GM19025 (cell line): ENCODE data around the gene NLRP5.
"Not testable (repeated sequence)": the region's sequence is repeated elsewhere in the genome, so short reads cannot be mapped to it uniquely, and the experiment has no call there.

Source experiments
- ATAC-seq: cut with Tn5 transposase; IDR thresholded peaks from one replicate; pipeline ENCODE4 v1.9.1; 2021; ENCODE audit warnings: mild to moderate bottlenecking, low read depth, moderate library complexity; ENCODE audit not compliant: unreplicated experiment

The NLRP5 gene

DNA sequence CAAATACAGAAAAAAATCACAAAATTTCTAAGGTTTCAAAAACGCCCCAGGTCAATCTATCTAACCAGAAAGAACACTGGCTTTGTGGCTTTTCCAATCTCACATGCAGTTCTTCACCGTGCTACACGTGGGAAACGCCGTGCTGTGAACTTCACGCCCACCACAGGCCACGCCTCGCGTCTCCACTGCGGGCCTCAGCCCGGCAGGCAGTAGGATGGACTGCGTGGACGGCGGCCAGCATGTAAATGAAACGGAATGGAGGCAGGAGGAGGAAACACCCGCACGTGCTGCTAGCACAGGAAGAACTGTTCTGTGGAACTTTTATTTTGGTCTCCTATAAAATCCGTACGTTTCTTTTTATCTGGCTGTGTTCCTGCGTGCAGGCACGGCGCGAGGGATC, 110.7 kb downstream of the NLRP5 start:
- no peak for ATAC-seq

DNA sequence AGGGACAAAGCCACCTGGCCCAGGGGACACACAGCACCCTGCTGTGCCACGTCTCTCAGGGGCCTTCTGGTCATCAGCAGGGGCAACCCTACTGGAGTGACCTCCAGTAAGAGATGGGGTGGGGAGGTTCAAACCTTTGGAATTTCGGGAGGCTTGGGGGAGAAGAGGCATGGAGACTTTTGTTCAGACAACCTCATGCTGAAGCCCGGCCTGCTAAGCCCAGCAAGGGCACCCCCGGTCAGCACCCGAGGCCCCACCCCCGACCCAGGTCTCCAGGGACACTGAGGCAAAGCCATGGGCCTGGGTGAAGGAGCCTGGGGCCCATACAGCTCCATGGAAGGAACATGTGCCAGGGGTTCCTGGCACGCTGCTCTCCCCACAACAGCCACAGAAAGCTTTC, 111.2 kb downstream of the NLRP5 start:
- no peak for ATAC-seq

DNA sequence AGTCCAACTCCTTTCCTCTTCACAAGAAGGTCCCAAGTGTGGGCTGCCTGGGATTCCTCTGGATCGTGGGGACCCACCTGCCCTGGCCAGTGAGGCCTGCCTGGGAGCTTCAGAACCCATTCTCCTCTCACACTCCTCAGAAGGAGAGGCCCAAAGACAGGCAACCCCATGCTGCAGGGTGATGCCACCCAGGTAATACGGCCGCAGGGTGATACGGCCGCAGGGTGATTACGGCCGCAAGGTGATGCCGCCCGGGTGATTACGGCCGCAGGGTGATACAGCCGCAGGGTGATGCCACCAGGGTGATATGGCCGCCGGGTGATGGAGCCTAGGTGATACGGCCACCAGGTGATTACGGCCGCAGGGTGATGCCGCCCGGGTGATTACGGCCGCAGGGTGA, 111.7 kb downstream of the NLRP5 start:
- not testable (repeated sequence) for ATAC-seq

DNA sequence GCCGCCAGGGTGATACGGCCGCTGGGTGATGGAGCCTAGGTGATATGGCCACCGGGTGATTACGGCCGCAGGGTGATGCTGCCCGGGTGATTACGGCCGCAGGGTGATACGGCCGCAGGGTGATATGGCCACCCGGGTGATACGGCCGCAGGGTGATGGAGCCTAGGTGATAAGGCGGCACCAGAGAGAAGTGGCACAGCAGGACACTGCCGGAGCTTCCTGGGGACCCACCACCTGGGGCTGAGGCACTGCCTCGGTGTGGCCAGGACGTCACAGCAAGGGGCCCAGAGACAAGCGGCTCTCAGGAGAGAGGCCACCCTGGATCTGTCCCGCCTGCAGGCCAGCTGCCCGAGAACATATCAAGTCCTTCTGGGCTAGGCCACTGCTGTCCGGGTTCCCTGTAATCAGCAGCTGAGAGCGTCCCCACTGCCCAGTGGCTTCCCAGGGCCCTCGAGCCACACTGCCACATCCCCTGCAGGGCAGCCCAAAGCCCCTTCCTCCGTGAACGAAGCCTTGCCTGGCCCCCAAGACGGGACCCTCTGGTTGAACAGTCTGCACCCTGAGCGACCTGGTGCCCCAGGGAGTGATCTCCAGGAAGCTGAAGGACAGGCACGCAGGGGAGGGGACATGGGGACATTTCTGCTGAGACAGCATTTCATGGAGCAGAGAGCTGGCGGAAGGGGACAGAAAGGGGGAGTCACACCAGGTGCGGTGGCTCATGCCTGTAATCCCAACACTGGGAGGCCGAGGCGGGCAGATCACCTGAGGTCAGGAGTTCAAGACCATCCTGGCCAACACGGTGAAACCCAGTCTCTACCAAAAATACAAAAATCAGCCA, 112.4 kb downstream of the NLRP5 start:
- no peak for ATAC-seq

DNA sequence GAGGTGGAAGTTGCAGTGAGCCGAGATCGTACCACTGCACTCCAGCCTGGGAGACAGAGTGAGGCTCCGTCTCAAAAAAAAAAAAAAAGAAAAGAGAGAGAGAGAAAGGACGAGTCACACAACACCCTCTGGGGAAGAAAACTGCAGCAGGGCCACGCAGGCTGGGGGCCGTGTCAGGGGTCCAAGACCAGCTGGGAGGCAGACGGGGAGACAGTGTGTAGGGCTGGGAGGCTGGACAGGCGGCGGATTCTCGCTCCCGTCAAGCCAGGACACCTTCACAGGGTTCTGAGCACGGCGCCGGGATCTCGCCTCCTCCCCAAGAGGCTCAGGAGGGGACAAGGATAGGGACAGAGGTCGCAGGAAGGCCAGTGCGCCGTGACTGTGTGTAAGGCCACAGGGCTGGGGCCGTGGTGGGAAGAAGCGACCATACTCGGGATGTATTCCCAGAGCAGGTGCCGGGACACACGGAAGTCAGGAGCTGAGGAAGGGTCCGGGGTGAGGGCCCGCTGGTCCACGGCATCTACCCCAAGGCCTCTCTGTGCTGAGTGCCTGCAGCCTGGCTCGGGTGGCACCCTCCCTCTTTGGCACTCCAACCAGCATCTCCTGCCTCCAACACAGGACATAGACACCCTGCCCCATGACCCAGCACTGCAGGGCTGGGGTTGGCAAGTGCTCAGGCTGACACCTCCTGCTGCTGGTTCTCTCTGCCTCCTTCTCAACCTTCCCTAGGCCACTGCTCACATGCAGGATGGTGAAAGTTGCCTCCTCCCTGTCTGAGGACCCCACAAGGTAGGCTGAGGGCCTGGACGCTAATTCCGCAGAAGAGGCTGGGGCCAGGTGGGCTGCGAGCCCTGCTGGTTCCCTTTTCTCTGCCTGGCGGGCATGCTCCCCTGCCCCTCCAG, 113.3 kb downstream of the NLRP5 start:
- no peak for ATAC-seq

DNA sequence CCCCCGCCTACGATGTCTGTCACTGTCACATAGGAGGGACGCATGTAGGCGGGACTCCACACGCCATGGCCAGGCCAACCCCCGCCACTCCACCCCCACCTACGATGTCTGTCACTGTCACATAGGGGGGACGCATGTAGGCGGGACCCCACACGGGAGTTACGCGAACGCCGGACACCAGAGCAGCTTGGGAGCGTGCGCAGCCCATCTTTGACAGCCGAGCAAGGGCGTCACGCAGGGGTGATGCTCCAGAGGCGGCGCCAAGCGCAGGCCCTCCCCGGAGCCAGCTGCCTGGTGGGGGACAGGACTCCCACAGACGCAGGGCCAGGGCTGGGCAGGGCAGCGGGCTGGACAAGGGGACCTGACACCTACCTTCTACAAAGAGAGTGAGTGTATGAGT, 114.5 kb downstream of the NLRP5 start:
- no peak for ATAC-seq

DNA sequence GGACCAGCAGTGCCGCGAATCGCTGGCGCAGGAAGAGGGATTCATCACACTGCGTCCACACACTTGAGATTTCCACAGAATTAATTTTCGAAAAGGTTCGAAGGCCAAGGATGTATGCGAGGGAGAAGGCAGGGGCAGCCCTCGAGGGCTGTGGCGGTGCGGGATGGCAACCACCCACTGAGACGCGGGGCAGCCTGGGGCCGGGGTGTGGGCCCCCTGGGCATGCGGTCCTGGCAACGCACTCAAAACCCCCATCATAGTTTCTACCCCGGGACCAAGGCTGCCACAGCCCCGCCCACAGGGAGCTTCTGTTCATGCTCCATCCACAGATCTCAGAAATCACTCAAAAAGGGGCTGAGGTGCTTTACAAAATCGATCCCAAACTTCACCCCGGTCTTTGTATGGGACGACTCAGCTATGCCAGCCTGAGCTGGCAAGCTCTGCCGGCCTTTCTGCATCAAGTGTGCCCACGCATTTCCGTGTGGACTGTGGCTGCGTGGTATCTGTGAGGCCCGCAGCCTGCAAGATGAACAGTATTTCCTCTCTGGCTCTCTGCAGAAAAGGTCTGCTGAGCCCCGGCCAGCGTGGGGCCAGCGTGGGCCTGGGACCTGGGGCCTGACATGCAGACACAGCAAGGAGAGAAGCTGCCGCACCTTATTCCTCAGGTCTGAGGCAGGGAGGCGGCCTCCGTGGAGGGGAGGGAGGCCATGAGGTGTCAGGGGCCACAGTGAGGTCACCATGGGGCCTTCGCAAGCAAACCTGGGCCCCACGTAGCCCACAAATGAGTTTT, 115.4 kb downstream of the NLRP5 start:
- no peak for ATAC-seq

DNA sequence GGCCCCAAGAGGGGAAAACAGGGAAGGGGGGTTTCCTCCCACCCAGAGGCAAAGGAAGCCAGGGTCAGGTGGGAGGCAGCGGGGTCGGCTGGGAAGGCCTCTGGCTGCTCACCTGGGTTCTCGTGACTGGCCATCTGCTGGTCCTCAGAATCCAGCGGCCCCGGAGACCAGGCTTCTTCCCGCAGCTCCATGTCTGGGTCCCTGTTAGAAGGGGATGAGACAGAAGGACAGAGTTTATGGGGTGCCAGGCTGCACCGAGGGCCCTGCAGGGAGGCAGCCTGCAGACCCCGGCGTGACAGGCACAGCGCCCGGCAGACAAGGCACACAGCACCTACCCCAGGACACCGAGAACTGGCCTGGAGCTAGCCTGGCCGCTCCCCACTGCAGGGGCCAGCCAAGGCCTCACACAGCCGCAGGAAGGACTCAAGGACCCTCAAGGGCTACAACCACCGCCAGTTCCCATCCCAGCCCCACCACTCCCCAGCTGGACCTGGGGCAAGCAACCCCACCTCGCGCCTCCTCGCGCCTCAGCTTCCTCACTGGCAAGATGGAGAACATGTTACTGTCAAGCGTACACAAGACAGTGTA, 116.5 kb downstream of the NLRP5 start:
- no peak for ATAC-seq

DNA sequence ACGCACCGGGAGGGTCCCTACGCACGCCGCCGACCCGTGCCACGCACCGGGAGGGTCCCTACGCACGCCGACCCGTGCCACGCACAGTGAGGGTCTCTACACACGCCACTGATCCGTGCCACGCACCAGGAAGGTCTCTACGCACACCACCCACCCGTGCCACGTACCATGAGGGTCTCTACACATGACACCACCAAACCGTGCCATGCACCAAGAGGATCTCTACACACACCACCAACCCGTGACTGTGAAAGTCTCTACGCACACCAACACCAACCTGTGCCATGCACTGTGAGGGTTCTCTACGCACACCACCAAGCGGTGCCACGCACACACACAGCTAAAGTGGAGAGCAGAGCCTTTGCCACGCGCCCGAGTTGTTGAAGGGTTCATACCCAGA, 117.8 kb downstream of the NLRP5 start:
- ATAC-seq: no peak

DNA sequence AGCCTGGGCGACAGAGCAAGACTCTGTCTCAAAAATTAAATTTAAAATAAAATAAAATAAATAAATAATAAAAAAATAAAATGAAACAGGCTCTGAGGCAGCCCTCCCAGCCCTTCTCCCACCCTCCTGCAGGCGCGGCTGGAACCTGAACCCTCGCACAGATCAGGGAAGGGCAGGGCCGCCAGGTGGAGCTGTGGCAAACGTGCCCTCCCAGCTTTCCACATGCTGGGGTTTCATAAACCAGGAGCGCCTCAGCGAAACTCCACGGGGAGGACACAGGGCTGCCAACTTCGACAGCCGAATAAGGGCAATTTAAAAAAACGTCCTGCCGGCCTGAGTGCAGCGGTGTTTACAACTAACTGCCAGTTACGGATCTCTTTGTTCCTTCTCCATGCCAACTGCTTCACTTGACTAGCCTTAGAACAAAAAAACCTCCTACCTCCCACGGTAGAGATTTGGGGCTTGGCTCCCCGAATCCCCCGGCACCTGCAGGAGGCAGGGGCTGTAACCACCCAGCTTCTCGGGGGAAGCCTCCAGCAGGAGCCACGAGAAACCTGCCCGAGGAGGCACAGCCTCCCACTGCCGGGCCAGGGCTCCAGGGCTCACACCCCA, 118.6 kb downstream of the NLRP5 start:
- ATAC-seq: no peak

DNA sequence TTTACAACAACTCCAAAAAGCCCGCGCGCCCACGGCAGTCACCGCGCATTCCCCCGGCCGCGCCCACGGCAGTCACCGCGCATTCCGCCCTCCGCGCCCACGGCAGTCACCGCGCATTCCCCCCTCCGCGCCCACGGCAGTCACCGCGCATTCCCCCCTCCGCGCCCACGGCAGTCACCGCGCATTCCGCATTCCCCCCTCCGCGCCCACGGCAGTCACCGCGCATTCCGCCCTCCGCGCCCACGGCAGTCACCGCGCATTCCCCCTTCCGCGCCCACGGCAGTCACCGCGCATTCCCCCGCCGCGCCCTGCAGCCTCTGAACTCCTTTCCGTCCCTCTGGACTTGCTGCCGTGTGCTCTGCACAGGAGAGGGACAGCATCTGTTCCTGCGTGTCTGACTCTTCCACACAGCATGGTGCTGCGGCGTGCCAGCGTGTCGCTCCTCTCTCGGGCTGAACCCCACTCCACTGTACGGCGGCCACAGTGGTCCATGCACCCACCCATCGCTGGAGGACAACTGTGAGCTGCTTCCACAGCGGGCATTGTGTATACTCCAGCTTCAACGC, 119.3 kb downstream of the NLRP5 start:
- ATAC-seq: not testable (repeated sequence)

DNA sequence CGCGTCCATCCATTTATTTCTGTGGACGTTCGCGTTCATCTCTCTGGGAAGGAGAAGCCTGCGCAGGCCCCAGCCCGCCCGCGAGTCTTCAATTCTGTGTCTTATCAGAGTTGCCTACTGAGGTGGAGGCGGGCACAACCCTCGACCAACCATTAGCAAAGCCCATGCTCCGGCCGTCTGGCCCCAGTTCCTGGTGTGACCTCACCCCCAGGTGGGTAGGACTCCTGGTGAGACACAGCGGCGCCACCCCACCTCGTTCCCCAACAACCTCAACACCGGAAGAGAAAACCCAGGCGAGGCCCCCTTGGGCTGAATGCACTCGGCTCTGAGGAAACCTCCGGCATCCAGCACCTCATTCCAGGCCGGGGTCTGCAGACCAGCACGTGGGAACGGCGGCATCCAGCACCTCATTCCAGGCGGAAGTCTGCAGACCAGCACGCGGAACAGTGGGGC, 119.8 kb downstream of the NLRP5 start:
- ATAC-seq: no peak

DNA sequence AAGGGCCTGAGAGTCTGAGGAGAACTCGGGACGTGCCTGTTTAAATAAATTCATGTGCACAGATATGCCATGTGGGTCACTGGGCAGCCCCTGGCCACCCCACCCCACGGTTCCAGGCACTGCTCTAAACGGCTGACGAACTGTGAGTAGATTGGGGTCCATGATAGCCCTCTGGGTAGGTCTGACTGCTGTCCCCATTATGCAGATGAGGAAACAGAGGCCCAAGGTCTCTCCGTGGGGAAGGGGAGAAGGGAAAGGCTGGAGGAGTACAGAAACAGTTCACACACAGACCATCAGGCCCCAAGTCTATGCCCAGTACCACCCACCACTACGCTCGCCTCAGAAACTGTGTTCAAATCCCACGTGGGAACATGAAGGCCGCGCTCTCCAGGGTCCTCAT, 120.4 kb downstream of the NLRP5 start:
- no peak for ATAC-seq

DNA sequence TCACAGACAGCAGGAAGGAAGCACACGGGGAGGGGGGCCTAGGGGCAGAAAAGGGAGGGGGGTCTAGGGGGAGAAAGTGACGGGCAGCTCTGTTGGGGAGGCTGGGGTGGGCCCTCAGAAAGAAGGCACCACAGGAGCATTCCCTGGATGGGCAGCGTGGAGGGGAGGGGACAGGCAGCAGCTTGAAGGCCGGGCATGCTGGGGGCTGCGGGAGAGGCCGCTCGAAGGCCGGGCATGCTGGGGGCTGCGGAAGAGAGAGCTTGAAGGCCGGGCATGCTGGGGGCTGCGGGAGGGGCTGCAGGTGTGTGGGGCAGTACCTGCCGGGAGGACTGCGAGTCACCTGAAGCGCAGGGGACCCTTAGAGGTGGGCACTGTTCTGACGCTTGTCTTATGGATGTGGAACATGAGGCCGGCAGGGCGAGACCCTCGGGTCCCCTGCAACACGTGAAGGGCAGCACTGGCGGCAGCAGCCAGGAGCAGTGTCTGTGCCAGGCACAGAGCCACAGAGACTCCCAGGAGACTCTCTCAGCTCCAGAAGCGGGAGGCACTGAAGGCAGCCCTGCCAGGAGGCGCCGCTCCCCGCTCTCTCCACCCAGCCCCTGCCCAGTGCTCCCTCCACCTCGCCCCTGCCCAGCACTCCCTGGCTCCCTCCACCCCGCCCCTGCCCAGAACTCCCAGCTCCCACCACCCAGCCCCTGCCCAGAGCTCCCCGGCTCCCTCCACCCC, 121.2 kb downstream of the NLRP5 start:
- ATAC-seq: no peak

DNA sequence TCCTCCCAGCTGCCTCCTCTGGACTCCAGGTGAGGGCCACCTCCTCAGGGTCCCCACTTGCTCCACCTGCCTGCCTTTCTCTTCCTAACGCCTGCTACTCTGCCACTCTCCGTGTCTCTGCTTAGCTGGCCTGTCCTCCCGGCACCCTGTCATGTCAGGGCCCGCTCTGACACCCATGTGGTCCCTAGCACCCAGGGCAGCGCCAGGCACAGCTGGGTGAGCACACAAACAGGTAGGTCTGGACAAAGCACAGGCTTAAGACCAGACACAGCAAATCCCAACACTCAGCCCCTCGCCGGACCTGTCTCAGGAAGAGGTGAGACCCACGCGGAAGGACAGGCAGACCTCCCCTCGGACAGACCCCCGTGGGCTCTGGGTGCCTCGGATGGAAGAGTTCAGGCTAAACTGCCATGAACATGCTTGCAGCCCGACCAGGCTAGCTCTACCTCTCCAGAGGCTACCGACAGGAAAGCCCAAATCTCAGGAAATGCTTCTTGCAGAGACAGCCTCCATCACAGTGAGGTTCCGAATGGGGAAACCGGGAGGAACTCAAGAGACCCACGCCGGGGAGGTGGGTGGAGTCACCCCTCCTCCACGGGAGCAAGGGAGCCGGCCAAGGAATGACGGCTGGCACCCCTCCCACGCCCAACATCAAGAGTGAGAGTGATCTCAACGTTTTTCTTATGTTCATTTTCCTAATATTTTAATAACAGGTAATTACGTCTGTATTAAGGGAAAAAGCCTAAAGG, 122.0 kb downstream of the NLRP5 start:
- ATAC-seq: no peak

DNA sequence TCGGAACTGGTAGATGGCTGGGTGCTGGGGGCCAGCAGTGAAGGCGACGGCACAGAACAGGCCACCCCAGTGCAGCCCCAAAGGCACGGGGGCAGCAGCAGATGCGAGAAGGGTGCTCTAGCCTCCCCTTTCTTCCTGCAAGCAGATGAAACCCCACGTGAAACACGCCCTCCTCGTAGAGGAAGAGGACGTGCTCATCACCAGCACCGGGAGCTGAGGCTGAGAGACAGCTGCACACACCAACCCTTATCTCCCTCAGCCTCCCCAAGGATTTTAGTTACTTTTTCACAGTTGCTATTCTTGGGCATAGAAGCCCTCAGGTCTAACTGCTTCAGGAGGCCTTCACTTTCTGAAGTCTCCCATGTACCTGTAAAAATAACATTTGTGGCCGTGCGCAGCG, 122.7 kb downstream of the NLRP5 start:
- no peak for ATAC-seq

DNA sequence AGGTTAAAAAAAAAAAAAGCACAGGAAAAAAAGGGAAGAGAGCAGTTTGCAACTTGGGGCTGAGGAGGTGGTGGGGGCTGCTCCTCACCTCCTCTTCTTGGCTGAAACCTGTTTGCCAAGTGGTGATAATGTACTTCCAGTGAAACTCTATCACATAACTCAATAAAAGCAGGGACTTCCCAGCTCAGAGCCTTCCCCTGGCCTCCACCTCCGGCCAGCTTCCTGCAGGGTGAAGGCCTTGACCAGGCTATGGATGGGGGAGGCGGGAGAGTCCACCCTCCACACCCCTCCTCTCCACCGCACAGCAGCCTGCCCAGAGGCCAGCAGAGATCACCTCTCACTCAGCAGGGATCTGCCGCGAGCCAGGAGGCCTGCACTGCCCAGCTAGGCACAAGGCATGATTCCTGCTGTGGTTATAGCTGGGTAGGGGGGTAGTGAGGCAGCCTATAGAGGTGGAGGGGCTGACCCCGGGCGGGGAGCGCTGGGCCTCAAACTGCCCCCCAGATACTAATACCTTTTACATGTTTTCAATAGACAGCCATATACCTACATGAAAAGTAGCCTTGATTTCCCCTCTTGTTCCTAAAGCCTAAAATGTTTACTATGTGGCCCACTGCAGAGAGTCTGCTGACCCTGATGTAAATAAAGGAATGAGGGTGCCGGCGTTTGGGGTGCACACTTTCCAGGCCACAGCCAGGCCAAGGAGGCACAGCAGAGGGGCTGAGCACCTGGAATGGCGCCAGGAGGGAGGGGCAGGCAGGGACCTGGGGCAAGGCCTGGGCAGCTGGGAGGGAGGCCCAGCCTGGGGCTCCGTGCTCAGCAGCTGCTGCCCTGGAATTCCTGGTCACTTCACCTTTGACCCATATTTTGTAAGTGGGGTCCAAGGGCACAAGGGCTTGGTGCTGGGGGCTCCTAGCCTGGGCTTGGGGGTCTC, 124.2 kb downstream of the NLRP5 start:
- ATAC-seq: no peak
